GM21529 (cell line): Measurements from ENCODE around the gene USP12.

ENCODE experiments used
- ATAC-seq: cut with Tn5 transposase; IDR thresholded peaks from one replicate; pipeline ENCODE4 v1.9.1; 2021; ENCODE audit not compliant: unreplicated experiment

USP12 gene

DNA sequence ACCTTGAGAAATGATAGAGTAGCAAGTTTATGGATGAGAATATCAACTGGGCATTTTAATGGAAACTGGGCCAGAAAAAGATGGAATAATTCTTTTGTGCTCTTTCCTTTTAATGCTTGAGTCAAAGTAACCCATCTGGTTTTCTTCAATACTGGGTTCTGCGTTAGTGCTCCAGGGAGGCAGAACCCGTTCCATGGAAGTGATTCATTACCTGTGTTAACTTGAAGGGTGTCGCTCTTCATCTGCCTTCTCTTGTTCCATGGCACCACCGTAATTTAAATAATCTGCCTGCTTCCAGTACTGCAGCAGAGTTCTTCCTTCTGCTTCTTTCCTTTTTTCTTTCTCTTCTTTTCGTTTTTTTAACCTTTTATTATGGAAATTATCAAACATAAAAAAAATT lies 14.7 kb upstream of the USP12 start:
- ATAC-seq = no peak

DNA sequence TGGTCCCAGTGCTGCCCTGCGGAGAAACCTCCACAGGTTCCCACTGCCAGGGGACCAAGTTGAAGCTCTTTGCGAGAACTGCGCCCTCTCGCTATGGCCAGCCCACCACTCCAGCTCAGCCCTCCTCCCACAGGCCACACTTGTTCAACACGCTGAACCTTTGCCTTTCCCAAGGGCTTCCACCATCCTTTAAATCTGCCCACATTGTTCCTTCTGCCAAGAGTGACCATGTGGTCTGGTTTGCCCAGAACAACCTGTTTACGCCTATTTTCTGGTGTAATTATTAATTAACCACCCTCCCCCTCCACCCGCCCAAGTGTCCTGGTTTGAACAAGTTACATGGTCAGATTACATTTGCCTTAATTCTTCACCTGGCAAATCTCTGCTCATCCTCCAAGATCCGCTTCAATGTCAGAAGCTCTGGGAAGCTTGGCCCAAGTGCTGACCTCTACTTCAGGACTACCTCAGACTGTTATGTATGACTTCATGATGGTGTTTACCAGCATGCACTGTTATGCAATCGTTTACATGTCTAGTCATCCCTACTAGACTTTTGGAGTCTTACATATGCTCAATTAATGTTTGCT lies 12.0 kb upstream of the USP12 start:
- no peak for ATAC-seq

GRCh38 chr13:27182844-27183497 lies 11.4 kb upstream of the USP12 start:
- no peak for ATAC-seq

DNA sequence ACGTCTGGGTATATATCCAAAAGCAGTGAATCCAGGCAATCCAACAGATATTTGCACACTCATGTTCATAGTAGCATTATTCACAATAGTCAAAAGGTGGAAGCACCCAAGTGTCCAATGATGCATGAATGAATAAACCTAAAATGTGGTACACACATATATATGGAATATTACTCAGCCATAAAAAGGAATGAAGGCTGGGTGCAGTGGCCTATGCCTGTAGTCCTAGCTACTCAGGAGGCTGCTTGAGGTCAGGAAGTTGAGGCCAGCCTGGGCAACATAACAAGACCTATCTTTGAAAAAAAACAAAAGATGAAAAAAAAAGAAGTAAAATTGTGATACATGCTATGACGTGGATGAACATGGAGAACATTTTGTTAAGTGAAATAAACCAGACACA lies 10.4 kb upstream of the USP12 start:
- ATAC-seq = no peak

GRCh38 chr13:27177852-27178251 lies 6.2 kb upstream of the USP12 start:
- no peak for ATAC-seq

DNA sequence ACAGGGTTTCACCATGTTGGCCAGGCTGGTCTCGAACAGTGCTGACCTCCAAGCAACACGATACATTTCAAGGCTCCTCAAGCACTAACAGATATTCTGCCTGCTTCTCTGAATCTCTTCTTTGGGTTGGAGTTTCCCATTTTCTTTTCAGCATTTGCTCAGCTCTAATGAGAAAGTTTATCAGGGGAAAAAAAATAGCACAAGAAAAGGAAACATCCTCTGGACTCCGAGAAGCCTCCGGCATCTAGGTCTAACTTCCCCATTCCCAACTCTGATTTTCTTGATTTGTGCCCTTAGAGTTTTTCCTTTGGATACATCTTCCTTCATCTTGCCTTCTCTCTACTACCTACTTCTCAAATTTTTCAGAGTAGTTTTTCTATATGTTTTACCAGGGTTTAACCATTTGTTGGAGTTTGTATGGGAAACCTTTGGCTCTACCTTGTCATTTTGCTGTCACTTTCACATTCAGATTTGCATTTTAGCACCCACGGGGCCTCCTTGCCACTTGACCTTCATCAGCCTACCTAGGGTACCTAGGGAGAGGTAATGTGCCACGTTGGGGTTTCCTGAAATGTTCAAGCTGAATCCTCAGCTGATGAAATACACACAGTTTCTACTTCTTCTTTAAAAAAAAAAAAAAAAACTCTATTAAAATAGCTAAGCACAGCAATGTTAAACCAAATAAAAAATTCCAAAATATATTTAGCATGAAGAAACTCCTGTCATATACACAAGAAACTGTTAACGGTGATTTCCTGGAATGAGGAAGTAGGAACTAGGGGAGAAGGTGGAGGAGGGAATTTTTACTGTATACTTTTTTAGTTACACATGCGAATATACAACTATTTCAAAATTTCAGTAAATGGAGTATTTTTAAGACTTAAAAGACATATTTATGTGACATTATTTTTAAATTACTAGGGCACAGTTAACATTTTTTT lies 5.1 kb upstream of the USP12 start:
- no peak for ATAC-seq

- ATAC-seq = no peak
These were observed 3.3 kb upstream of the USP12 start for GRCh38 chr13:27174766-27175455.

- no peak for ATAC-seq
These were observed 858 bp upstream of the USP12 start for GRCh38 chr13:27172495-27172842.

GRCh38 chr13:27171827-27172494 lies 350 bp upstream of the USP12 start:
- peak; percentile 67 for ATAC-seq

DNA sequence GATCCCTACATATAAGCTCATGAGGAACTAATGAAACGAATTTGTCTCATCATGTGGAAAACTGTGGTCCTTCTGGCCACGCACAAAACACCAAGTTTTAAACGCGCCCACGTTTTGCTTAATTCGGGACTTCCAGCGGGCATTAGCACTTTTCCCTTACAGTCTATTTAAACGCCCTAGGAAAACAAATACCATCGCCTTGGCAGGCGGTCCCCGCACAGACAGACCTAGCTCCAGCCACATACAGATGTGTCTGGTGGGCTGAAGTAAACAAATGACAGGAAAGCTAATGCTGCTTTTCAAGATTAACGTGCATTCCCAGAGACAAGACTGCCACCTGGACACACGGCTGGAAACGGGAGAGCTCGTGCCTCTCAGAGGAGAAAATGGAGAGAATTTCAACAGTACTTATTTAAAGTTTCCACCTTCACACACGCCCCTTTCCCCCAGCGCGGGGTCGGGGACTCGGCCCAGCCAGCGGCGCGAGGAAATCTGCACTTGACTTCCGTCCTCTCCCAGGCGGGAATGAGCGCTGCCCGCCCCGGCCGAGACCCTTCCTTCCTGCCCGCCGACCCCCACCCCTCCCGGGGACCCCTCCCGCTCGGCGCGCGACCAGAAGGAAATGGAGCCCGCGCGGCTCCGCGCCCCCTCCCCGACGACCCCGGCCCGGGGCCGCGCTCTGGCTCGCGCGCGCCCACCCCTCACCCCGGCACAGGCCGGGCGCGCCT lies 931 bp downstream of the USP12 start:
- peak; percentile 3 for ATAC-seq

DNA sequence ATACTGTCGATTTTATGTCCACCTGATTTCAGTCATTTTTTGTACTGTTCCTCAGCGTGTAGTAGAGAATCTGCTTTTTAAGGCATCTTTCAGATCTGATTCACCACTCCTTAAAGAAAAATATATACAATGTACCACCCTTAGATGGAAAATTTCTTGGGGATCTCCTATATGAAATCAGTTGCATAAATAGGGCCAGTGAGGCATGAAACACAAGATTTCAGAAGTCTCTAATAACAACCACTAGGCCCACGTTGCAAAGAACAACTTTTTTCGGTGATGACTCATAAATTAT lies 1.4 kb downstream of the USP12 start:
- no peak for ATAC-seq

- ATAC-seq = no peak
These were observed 2.5 kb downstream of the USP12 start for GRCh38 chr13:27168906-27169657.

DNA sequence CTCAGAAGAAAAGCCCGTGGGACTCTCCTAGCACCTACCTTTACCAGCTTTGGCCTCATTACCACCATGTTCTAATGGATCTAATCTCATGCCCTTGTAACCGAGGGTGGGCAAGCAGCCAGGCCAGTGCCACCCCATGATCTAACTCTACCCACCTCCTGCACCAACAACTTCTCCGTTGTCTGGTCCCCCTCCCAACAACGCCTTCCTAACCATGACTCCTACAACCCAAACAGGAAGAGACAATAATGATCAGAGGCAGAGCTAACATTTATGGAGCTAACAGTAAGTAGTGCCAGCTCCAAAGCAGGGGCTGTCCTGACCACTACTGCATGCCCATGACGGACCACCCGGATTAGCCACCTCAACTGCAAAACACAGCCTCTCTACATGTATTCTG lies 3.5 kb downstream of the USP12 start:
- no peak for ATAC-seq

DNA sequence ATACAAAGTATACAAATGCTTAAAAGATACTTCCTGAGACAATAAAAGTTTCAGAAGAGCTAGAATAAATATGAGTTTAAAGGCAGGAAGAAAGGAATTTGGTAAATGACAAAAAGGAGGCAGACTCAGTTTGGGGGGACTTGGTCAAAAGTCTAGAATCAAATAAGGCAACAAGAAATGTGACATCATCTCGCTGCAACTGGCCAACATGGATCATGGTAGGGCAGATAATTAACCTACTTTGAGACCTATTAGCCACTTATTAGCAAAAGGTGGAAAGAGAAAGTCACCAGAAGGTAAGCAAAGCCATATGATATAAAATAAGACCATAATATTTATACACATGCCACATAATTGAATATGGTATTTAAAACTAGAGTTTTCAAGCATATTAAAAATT lies 5.3 kb downstream of the USP12 start:
- ATAC-seq = no peak

DNA sequence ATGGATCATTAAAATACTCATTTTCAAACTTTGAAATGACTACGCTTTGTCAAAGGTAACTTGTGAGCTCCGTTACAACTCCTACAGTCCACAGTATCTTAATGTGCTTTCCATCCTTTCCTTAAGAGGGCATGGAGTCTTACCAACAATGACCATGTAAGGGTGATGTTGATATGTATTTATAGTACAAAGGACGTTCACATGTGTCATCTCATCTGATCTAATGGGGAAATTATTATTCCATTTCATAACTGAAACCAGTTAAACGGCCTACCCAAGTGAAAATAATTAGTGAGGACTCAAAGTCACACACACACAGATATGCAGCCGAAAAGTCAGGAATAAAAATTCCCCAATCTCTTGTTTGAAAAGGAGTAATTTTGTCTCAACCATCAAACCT lies 9.6 kb downstream of the USP12 start:
- no peak for ATAC-seq

DNA sequence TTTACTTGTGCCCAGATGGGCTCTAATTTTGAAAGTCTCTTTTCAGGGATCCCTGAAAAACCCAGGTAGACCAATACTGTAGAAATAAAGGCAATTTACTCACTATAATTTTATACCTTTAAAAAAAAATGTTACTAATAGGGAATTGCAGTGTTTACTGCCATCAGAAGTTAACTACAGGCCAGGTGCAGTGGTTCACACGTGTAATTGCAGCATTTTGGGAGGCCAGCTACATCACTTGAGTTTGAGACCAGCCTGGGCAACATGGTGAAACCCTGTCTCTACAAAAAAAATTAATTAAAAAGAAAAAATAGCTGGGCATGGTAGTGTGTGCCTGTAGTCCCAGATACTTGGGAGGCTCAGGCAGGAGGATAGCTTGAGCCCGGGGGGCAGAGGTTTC lies 10.2 kb downstream of the USP12 start:
- ATAC-seq = no peak

DNA sequence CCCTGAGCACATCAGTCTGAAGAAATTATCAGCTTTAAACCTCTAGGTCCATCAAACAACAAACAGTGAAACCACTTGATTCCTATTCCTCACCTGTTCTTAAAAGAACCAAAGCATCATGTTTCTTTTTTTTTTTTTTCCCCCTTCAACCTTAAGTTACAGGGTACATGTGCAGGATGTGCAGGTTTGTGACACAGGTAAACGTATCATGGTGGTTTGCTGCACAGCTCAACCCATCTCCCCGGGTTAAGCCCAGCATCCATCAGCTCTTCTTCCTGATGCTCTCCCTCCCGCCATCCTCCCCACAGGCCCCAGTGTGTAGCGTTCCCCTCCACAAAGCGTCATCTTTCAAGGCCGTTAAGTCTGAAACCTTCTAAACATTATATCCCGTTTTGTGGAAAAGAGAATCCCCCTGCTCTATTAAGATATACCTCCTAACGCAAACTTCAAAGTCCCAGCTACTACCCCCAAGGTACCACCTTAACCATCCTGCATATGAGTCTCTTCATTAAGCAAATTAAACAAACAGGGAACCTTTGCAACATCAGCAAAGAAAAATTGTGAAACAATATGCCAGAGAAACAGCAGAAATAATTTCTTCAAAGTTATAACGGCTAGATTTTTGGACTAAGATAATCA lies 10.8 kb downstream of the USP12 start:
- ATAC-seq = no peak

DNA sequence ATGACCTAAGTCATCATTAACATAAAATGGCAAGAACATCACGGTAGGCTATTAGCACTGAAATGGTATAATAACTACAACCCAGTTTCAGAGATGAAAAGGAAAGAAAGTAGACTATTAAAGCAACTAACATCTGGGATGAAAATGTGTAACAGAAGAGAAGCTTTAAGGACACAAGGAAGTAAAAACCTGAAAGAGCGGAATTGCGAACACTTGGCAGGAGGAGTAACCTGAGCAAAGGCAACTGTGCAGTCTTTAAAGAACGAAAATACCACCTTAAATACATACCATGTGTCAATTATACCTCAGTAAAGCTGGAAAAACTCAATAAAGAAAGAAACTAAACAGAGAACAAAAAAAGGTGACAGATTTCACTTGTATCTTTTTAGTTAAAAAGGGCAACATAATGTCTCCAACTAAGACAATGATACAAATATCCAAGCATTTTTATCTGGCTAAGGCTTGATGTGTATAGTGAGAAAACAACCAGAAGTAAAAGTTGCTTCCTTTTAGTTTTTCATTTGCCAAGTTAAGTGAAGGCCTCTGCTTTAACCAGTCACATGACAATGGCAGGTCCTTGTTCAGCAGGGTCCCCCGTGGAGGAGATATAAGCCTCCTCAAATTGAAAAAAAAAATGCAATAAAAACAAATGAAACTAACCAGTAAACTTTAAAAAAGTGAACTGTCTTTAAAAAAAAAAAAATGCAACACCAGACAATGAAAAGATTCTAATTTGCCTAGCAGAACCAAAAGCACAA lies 11.6 kb downstream of the USP12 start:
- ATAC-seq = no peak

DNA sequence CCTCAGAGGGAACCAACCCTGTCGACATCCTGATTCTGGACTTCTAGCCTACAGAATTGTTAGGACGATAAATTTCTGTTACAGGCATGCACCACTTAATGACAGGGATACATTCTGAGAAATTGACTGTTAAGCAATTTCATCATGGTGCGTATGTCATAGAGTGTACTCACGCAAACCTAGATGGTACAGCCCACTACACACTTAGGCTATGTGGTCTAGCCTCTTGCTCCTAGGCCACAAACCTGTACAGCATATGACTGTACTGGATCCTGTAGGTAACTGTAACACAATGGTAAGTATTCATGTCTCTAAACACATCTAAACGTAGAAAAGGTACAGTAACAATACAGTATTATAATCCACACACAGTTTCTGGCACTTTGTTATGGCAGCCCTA lies 13.3 kb downstream of the USP12 start:
- ATAC-seq = no peak
